Neuron (in vitro differentiated cells): ENCODE results near the gene TMPRSS13.

Experiments used
- H2AFZ ChIP-seq: one replicate; pipeline ENCODE4 v1.6.1; 2013; ENCODE audit warnings: low read depth, mild to moderate bottlenecking, inconsistent platforms, low read length, moderate library complexity
- H3K27me3 ChIP-seq: one replicate; pipeline ENCODE4 v1.6.1; 2013; ENCODE audit warnings: low read length; ENCODE audit not compliant: insufficient read depth
- H3K36me3 ChIP-seq: one replicate; pipeline ENCODE4 v1.6.1; 2013; ENCODE audit warnings: low read length; ENCODE audit not compliant: insufficient read depth
- H3K4me1 ChIP-seq: one replicate; pipeline ENCODE4 v1.6.1; 2013; ENCODE audit warnings: low read length; ENCODE audit not compliant: insufficient read depth
- H3K4me3 ChIP-seq: 2 replicates; pipeline ENCODE4 v1.5.1; 2013; ENCODE audit warnings: mild to moderate bottlenecking, low read length, moderate library complexity
- H3K9me3 ChIP-seq: one replicate; pipeline ENCODE4 v1.6.1; 2013; ENCODE audit warnings: low read length

TMPRSS13 gene

GRCh38 chr11:117921456-117921855 is 7.7 kb downstream of the TMPRSS13 start:
- peaks cover 7% of the 10 kb centered on the region for H3K27me3 ChIP-seq
- no peaks in the 10 kb centered on the region for H3K4me1 ChIP-seq
- H3K4me3 ChIP-seq, result no peak overlapping the region
- H2AFZ ChIP-seq, result no peak overlapping the region
- H3K9me3 ChIP-seq, result no peaks in the 10 kb centered on the region
- H3K36me3 ChIP-seq, result no peaks in the 10 kb centered on the region

- H3K9me3 ChIP-seq, result no peaks in the 10 kb centered on the region
- no peaks in the 10 kb centered on the region for H3K36me3 ChIP-seq
- peaks cover 10% of the 10 kb centered on the region for H3K27me3 ChIP-seq
- no peaks in the 10 kb centered on the region for H3K4me1 ChIP-seq
- no peak overlapping the region for H2AFZ ChIP-seq
- H3K4me3 ChIP-seq, result no peak overlapping the region
These were observed 9.4 kb downstream of the TMPRSS13 start for GRCh38 chr11:117919781-117920221.

GRCh38 chr11:117919341-117919740 is 9.9 kb downstream of the TMPRSS13 start:
- Histone ChIP-seq H3K36me3 (no peaks in the 10 kb centered on the region), H2AFZ (no peak overlapping the region), H3K9me3 (no peaks in the 10 kb centered on the region), H3K4me3 (no peak overlapping the region), H3K4me1 (no peaks in the 10 kb centered on the region), H3K27me3 (peaks cover 10% of the 10 kb centered on the region)

GRCh38 chr11:117918366-117919255 is 10.6 kb downstream of the TMPRSS13 start:
- Histone ChIP-seq H3K36me3 (no peaks in the 10 kb centered on the region), H3K4me1 (no peaks in the 10 kb centered on the region), H3K27me3 (peaks cover 13% of the 10 kb centered on the region), H3K9me3 (no peaks in the 10 kb centered on the region), H2AFZ (no peak overlapping the region), H3K4me3 (no peak overlapping the region)

- H2AFZ ChIP-seq, result no peak overlapping the region
- H3K4me1 ChIP-seq, result no peaks in the 10 kb centered on the region
- no peaks in the 10 kb centered on the region for H3K36me3 ChIP-seq
- no peaks in the 10 kb centered on the region for H3K9me3 ChIP-seq
- H3K4me3 ChIP-seq, result no peak overlapping the region
- peaks cover 16% of the 10 kb centered on the region for H3K27me3 ChIP-seq
These were observed 11.5 kb downstream of the TMPRSS13 start for GRCh38 chr11:117917591-117918151.

GRCh38 chr11:117916956-117917355 is 12.2 kb downstream of the TMPRSS13 start:
- Histone ChIP-seq H3K4me1 (no peaks in the 10 kb centered on the region), H3K27me3 (peaks cover 20% of the 10 kb centered on the region), H3K36me3 (no peaks in the 10 kb centered on the region), H3K9me3 (no peaks in the 10 kb centered on the region), H2AFZ (no peak overlapping the region), H3K4me3 (no peak overlapping the region)

GRCh38 chr11:117915672-117916235 is 13.4 kb downstream of the TMPRSS13 start:
- Histone ChIP-seq H2AFZ (no peak overlapping the region), H3K27me3 (peaks cover 20% of the 10 kb centered on the region), H3K36me3 (no peaks in the 10 kb centered on the region), H3K4me1 (no peaks in the 10 kb centered on the region), H3K4me3 (no peak overlapping the region), H3K9me3 (no peaks in the 10 kb centered on the region)

GRCh38 chr11:117914991-117915618 is 14.1 kb downstream of the TMPRSS13 start:
- no peaks in the 10 kb centered on the region for H3K9me3 ChIP-seq
- no peaks in the 10 kb centered on the region for H3K36me3 ChIP-seq
- no peak overlapping the region for H2AFZ ChIP-seq
- no peak overlapping the region for H3K4me3 ChIP-seq
- peaks cover 20% of the 10 kb centered on the region for H3K27me3 ChIP-seq
- no peaks in the 10 kb centered on the region for H3K4me1 ChIP-seq

- H3K36me3 ChIP-seq, result no peaks in the 10 kb centered on the region
- H3K27me3 ChIP-seq, result peaks cover 20% of the 10 kb centered on the region
- H3K4me1 ChIP-seq, result no peaks in the 10 kb centered on the region
- no peaks in the 10 kb centered on the region for H3K9me3 ChIP-seq
- H3K4me3 ChIP-seq, result no peak overlapping the region
- H2AFZ ChIP-seq, result no peak overlapping the region
These were observed 14.8 kb downstream of the TMPRSS13 start for GRCh38 chr11:117914398-117914761.

GRCh38 chr11:117913736-117914397 is 15.3 kb downstream of the TMPRSS13 start:
- no peaks in the 10 kb centered on the region for H3K4me1 ChIP-seq

GRCh38 chr11:117912497-117912896 is 16.7 kb downstream of the TMPRSS13 start:
- H3K4me1 ChIP-seq, result peaks cover 4% of the 10 kb centered on the region

More at GRCh38 chr11:117913736-117914397, 15.3 kb downstream of the TMPRSS13 start:
- no peak overlapping the region for H3K4me3 ChIP-seq
- H2AFZ ChIP-seq, result no peak overlapping the region
- no peaks in the 10 kb centered on the region for H3K36me3 ChIP-seq
- H3K9me3 ChIP-seq, result no peaks in the 10 kb centered on the region
- peaks cover 20% of the 10 kb centered on the region for H3K27me3 ChIP-seq

GRCh38 chr11:117911694-117912093 is 17.5 kb downstream of the TMPRSS13 start:
- Histone ChIP-seq H3K36me3 (no peaks in the 10 kb centered on the region), H2AFZ (no peak overlapping the region), H3K4me3 (no peak overlapping the region), H3K9me3 (no peaks in the 10 kb centered on the region), H3K27me3 (peaks cover 13% of the 10 kb centered on the region), H3K4me1 (peaks cover 6% of the 10 kb centered on the region)

More at GRCh38 chr11:117912497-117912896, 16.7 kb downstream of the TMPRSS13 start:
- peaks cover 17% of the 10 kb centered on the region for H3K27me3 ChIP-seq
- H2AFZ ChIP-seq, result no peak overlapping the region
- H3K4me3 ChIP-seq, result no peak overlapping the region
- H3K9me3 ChIP-seq, result no peaks in the 10 kb centered on the region
- H3K36me3 ChIP-seq, result no peaks in the 10 kb centered on the region
